Loucy (cell line): Measurements from ENCODE around the gene TEAD1.

Experiments
- H2AFZ ChIP-seq: fragments of 200-600 bp; sonication (generic); 2 replicates; pipeline ENCODE4 v1.6.0; 2016; ENCODE audit warnings: antibody characterized with exemption, mild to moderate bottlenecking, low read length, moderate library complexity
- H3F3A ChIP-seq: fragments of 200-600 bp; 2 replicates; pipeline ENCODE4 v1.6.0; 2016; ENCODE audit warnings: antibody characterized with exemption, low read depth, mild to moderate bottlenecking
- H3K27me3 ChIP-seq: fragments of 200-600 bp; sonication (generic); 2 replicates; pipeline ENCODE4 v1.6.1; 2014; ENCODE audit warnings: low read length, mild to moderate bottlenecking; ENCODE audit not compliant: insufficient read depth, poor library complexity, severe bottlenecking
- H3K36me3 ChIP-seq: fragments of 200-600 bp; sonication (generic); 2 replicates; pipeline ENCODE4 v1.6.1; 2016; ENCODE audit warnings: low read length; ENCODE audit not compliant: insufficient read depth
- H3K4me1 ChIP-seq: fragments of 200-600 bp; sonication (generic); 2 replicates; pipeline ENCODE4 v1.5.1; 2014; ENCODE audit warnings: low read length, mild to moderate bottlenecking; ENCODE audit not compliant: insufficient read depth, poor library complexity, severe bottlenecking
- H3K4me2 ChIP-seq: fragments of 200-600 bp; sonication (generic); 2 replicates; pipeline ENCODE4 v1.6.0; 2014; ENCODE audit warnings: antibody characterized with exemption, low read length, low read depth, mild to moderate bottlenecking; ENCODE audit not compliant: poor library complexity, severe bottlenecking
- H3K4me3 ChIP-seq: fragments of 200-600 bp; sonication (generic); 2 replicates; pipeline ENCODE4 v1.5.1; 2014; ENCODE audit warnings: low read length, mild to moderate bottlenecking, mixed read lengths; ENCODE audit not compliant: poor library complexity, severe bottlenecking
- H3K79me2 ChIP-seq: fragments of 200-600 bp; sonication (generic); 2 replicates; pipeline ENCODE4 v1.6.1; 2014; ENCODE audit warnings: low read length; ENCODE audit not compliant: insufficient read depth
- H3K9ac ChIP-seq: fragments of 200-600 bp; sonication (generic); 2 replicates; pipeline ENCODE4 v1.6.0; 2014; ENCODE audit warnings: mild to moderate bottlenecking, low read depth, low read length, moderate library complexity; ENCODE audit not compliant: poor library complexity, severe bottlenecking
- H3K9me2 ChIP-seq: fragments of 200-600 bp; sonication (generic); replicated peaks from 2 replicates; pipeline ENCODE4 v1.6.1; 2016; ENCODE audit warnings: low read depth, low read length, mixed read lengths
- H3K9me3 ChIP-seq: fragments of 200-600 bp; sonication (generic); 2 replicates; pipeline ENCODE4 v1.6.1; 2014; ENCODE audit warnings: mild to moderate bottlenecking, antibody characterized with exemption, low read length, low read depth; ENCODE audit not compliant: insufficient read depth
- H4K20me1 ChIP-seq: fragments of 200-600 bp; sonication (generic); 2 replicates; pipeline ENCODE4 v1.6.0; 2014; ENCODE audit warnings: antibody characterized with exemption, low read length, mild to moderate bottlenecking; ENCODE audit not compliant: insufficient read depth, poor library complexity, severe bottlenecking
- EZH2phosphoT487 ChIP-seq: fragments of 200-600 bp; IDR thresholded peaks from 2 replicates; pipeline ENCODE4 v1.6.1; 2018; ENCODE audit warnings: antibody characterized with exemption, mild to moderate bottlenecking, moderate library complexity, borderline replicate concordance
- TF ChIP-seq, protein P1 (sequence below): fragments of 200-600 bp; sonication (generic); conservative IDR thresholded peaks from 2 replicates; pipeline ENCODE4 v1.5.1; 2014; ENCODE audit warnings: mild to moderate bottlenecking, antibody characterized with exemption, low read length

The TEAD1 gene

DNA sequence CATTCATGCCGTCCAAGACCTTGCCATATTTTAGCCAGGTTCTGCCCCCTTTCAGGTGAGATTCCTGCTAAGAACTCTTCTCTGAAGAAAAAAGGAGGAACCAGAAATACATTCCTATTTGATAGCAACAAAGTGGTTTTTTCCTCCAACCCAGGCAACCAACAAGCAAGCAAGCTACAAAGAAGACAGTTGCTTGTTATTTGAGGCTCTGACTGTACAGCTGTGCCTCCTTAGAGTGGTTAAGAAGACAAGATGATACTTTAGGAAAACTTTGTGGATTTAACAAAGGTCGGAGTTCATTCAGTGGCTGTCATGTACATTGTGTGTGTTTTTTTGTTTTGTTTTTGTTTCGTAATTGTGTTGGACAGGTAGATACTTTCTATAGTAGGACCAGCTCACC, 21.7 kb downstream of the TEAD1 start:
- Histone ChIP-seq H4K20me1 (no peaks in the 10 kb centered on the region), H3K9me3 (no peaks in the 10 kb centered on the region), H3K27me3 (peaks cover 91% of the 10 kb centered on the region), H3K36me3 (no peaks in the 10 kb centered on the region), H3F3A (no peaks in the 10 kb centered on the region), H3K9me2 (no peaks in the 10 kb centered on the region), H3K4me1 (peaks cover 13% of the 10 kb centered on the region), H3K4me2 (no peak overlapping the region), H3K79me2 (no peaks in the 10 kb centered on the region), H3K9ac (no peak overlapping the region), H2AFZ (no peak overlapping the region), H3K4me3 (no peak overlapping the region)
- TF ChIP-seq, protein P1, sequence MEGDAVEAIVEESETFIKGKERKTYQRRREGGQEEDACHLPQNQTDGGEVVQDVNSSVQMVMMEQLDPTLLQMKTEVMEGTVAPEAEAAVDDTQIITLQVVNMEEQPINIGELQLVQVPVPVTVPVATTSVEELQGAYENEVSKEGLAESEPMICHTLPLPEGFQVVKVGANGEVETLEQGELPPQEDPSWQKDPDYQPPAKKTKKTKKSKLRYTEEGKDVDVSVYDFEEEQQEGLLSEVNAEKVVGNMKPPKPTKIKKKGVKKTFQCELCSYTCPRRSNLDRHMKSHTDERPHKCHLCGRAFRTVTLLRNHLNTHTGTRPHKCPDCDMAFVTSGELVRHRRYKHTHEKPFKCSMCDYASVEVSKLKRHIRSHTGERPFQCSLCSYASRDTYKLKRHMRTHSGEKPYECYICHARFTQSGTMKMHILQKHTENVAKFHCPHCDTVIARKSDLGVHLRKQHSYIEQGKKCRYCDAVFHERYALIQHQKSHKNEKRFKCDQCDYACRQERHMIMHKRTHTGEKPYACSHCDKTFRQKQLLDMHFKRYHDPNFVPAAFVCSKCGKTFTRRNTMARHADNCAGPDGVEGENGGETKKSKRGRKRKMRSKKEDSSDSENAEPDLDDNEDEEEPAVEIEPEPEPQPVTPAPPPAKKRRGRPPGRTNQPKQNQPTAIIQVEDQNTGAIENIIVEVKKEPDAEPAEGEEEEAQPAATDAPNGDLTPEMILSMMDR: no peak
- no peak for TF ChIP-seq EZH2phosphoT487

DNA sequence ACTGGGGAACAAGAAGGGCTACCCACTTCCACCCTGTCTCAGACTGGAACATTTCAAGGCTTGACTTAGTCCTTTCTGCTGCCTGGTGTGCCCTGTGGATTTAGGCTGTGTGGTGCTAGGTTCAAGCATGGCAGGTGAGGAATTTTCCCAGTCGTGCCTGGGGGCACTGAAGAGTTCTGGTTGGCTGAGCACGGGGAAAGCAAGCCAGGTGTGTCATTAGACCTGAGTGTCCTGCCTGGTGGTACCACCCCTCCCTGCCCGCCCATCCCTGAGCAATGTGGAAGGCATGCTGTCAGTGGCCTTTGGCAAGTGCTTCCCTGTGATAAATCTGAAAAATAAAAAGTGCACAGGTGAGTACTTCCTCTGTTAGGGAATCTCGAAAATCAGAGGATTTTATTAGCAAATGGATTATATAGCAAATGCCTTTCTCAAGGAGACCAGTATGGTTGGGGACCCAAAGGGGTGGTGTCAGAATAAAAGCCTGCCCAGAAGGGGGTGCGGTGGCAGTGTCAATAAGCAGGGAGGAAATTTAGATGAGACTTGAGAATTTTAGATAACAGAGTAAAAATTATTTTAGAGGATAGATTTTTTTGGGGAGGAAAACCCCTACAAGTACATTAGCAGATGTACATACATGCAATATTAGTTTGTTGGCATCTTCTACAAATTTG, 22.8 kb downstream of the TEAD1 start:
- Histone ChIP-seq H4K20me1 (no peaks in the 10 kb centered on the region), H3K4me3 (no peak overlapping the region), H2AFZ (no peak overlapping the region), H3K9ac (no peak overlapping the region), H3K9me2 (no peaks in the 10 kb centered on the region), H3K79me2 (no peaks in the 10 kb centered on the region), H3K9me3 (no peaks in the 10 kb centered on the region), H3K27me3 (peaks cover 89% of the 10 kb centered on the region), H3K36me3 (no peaks in the 10 kb centered on the region), H3F3A (no peaks in the 10 kb centered on the region), H3K4me1 (peaks cover 13% of the 10 kb centered on the region), H3K4me2 (no peak overlapping the region)
- no peak for TF ChIP-seq EZH2phosphoT487
- TF ChIP-seq, protein P1: no peak

DNA sequence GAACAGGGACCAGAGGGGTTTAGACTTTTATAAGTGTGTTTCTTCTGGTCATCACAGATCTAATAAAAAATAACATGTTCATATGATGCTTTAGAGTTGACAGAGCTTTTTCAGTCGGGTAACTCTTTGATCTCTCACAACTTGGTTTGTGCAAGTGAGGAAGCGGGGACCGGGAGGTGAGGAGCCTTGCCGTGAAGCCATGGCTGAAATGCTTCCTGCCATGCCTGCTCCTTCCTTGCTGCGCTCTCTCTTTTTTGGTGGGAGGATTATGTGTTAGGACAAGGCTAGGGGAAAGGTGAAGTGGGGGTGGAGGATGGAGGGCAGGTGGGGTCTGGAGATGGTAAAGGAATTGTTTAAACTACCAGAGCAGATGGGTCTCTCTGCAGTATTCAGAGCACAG, 23.8 kb downstream of the TEAD1 start:
- Histone ChIP-seq H4K20me1 (no peaks in the 10 kb centered on the region), H3K4me1 (peaks cover 13% of the 10 kb centered on the region), H3K4me2 (no peak overlapping the region)

More for the DNA sequence above, 23.8 kb downstream of the TEAD1 start:
- no peaks in the 10 kb centered on the region for H3K9me3 ChIP-seq
- H2AFZ ChIP-seq: no peak overlapping the region
- H3K9me2 ChIP-seq: no peaks in the 10 kb centered on the region
- no peaks in the 10 kb centered on the region for H3K79me2 ChIP-seq
- no peak overlapping the region for H3K4me3 ChIP-seq
- H3F3A ChIP-seq: no peaks in the 10 kb centered on the region
- H3K27me3 ChIP-seq: peaks cover 84% of the 10 kb centered on the region
- no peaks in the 10 kb centered on the region for H3K36me3 ChIP-seq
- H3K9ac ChIP-seq: no peak overlapping the region
- TF ChIP-seq, protein P1: no peak
- TF ChIP-seq EZH2phosphoT487: no peak
